Mesodermal cell (in vitro differentiated cells): Measurements from ENCODE around the gene SDCBP2.

Experiments
- H3K27ac ChIP-seq: 2 replicates; pipeline ENCODE4 v1.7.0; 2013; ENCODE audit warnings: mild to moderate bottlenecking, low read depth, low read length, moderate library complexity; ENCODE audit not compliant: severe bottlenecking
- H3K36me3 ChIP-seq: 2 replicates; pipeline ENCODE4 v1.7.1; 2013; ENCODE audit warnings: mild to moderate bottlenecking, low read length, moderate library complexity; ENCODE audit not compliant: control insufficient read depth, insufficient read depth
- H3K4me1 ChIP-seq: one replicate; pipeline ENCODE4 v1.7.1; 2013; ENCODE audit warnings: mild to moderate bottlenecking, low read length; ENCODE audit not compliant: insufficient read depth, control insufficient read depth, poor library complexity, severe bottlenecking
- H3K4me3 ChIP-seq: 2 replicates; pipeline ENCODE4 v1.7.0; 2013; ENCODE audit warnings: low read length, control low read depth, mild to moderate bottlenecking; ENCODE audit not compliant: insufficient read depth, poor library complexity, severe bottlenecking; ENCODE audit errors: extremely low read depth
- H3K9me3 ChIP-seq: 2 replicates; pipeline ENCODE4 v1.7.1; 2013; ENCODE audit warnings: mild to moderate bottlenecking, low read length, moderate library complexity; ENCODE audit not compliant: control insufficient read depth
- WGBS, 2 experiments: methylation state at CpG; one replicate each; pipeline ENCODE4 v1.1.5; 2013; ENCODE audit warnings: missing lambda C conversion rate in 2 of 2; ENCODE audit not compliant: insufficient coverage in 2 of 2; 5-methylcytosine and 5-hydroxymethylcytosine counted together

SDCBP2 gene

DNA sequence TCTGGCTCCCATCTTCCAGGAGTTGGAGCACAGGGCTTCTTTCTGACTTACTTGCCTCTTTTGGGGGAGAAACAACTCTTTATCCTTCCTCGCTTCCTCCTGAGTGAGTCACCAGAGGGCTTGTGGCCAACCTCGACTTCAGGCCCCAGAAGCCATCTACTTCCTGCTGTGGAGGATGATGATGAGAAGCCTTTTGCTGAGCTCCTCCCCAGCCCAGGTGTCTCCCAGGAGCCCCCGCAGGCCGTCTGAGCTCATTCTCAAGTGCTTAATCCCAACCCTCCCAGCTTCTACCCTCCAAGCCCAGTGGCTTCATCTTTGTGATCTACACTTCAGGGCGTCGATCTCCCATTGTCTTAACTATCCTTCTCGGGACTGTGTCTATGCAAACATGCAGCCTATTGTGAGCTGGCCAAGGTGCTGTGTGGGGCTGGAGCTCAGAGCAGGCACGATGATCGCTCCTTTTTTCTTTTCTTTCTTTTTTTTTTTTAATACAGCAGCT is 27.9 kb downstream of the SDCBP2 start:
- Histone ChIP-seq H3K9me3 (no peaks in the 10 kb centered on the region), H3K4me3 (no peak overlapping the region), H3K4me1 (peaks cover 6% of the 10 kb centered on the region), H3K36me3 (peaks cover 33% of the 10 kb centered on the region), H3K27ac (no peak overlapping the region)
- 27 to 30% methylated on average over 6 to 7 of the region's 9 CpGs for WGBS, 2 experiments

DNA sequence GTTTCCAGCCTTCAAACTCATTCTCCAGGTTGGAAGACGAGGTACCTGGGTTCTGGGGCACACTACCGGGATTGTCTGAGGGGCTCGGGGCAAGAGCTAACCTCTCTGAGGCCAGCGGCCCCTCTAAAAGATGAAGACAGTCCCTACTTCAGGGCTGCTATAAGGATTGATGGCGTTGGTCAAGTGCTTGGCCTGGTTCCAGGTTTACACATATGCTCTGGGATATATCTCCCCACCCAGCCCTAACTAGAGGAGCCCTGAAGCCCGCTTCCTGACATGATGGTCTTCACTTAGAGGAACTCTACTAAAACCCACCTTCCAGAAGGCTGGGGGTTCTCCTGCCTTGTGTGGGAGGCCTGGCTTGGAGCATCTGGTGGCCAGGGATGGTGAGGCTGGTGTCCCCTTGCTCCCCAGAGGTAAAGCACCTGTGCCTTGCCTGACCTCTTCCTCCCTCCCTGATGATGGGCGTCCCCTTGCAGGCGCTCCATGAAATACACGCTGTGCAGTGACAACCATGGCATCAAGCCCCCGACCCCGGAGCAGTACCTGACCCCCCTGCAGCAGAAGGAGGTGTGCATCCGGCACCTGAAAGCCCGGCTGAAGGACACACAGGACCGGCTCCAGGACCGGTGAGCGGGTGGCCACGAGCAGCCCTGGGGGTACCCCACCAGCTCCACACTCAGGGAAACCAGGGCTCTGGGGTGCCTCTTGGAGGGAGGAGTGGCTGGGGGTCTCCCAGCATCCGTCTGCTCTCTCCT is 28.7 kb downstream of the SDCBP2 start:
- H3K4me3 ChIP-seq, result no peak overlapping the region
- 92 to 95% methylated on average over 11 to 13 of the region's 18 CpGs for WGBS, 2 experiments
- no peaks in the 10 kb centered on the region for H3K9me3 ChIP-seq
- peaks cover 6% of the 10 kb centered on the region for H3K4me1 ChIP-seq
- no peak overlapping the region for H3K27ac ChIP-seq
- H3K36me3 ChIP-seq, result peaks cover 33% of the 10 kb centered on the region

DNA sequence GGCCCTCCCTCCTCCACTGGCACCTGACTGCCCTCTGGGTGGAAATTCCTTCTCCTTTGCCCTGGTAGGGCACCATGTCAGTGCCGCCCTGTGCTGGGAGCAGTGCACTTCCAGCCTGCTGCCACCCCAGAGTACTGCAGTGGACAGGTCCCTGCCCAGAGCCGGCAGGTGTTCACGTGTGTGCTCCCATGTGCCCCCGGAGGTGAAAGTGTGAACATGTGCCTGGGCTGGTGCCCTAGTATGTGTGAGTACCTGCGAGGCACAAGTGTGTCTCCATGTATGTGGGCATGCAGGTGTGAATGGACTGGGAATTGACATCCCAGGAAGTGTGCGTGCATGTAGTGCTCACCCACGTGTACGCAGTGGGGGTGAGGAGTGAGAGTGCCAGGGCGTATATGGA is 29.4 kb downstream of the SDCBP2 start:
- 87 to 90% methylated on average over 8 to 9 of the region's 9 CpGs for WGBS, 2 experiments
- no peak overlapping the region for H3K27ac ChIP-seq
- peaks cover 29% of the 10 kb centered on the region for H3K36me3 ChIP-seq
- H3K4me3 ChIP-seq, result no peak overlapping the region
- H3K9me3 ChIP-seq, result no peaks in the 10 kb centered on the region
- H3K4me1 ChIP-seq, result peaks cover 6% of the 10 kb centered on the region

DNA sequence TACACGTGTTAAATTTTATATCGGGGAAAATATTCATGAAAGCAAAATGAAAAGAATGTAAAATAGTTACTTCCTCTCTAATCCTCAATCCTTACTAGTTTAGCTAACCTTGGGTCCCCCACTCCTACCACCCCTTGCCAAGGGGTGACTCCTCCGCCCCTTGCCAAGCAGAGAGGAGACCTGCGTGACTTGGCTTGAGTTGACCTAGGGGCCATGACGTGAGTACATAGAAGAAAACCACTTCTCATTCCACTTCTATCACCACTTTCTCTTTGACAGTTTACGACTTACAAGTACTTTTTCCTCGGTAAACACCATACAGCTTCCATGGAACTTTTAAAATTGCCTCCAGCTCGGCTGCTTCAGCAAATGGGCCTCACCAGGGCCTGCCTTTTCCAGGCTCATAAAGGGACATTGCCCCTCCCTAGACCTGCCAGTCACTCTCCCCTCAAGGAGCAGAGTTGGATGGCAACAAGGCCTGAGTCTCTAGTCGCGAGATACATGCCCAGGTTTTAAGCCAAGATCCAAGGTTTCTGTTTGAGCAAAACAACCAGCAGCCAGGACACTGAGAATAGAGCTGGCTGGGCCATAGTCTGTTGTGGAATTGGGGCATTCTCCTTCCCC is 29.9 kb downstream of the SDCBP2 start:
- no peak overlapping the region for H3K4me3 ChIP-seq
- H3K36me3 ChIP-seq, result peaks cover 29% of the 10 kb centered on the region
- H3K27ac ChIP-seq, result no peak overlapping the region
- no peaks in the 10 kb centered on the region for H3K9me3 ChIP-seq
- 87 to 97% methylated on average over 6 to 8 of the region's 10 CpGs for WGBS, 2 experiments
- peaks cover 6% of the 10 kb centered on the region for H3K4me1 ChIP-seq

DNA sequence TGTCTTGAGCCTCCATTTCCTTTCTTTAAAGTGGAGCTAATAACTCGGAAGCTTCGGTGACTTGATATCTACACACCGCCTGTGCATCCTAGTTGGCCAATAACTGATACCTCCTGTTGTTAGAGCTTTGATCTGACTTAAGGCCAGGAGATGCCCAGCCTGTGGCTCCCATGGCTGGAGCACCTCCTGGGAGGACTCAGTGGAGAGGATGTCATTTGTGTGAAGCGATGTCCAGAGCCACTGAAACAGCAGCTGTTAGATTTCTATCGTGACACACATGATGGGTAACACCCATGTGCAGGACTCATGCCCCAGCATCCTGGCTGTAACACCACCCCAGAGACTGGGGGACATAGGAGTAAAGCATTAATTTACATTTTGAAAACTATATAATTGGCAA is 30.8 kb downstream of the SDCBP2 start:
- peaks cover 6% of the 10 kb centered on the region for H3K4me1 ChIP-seq
- no peak overlapping the region for H3K4me3 ChIP-seq
- WGBS, 2 experiments, result 98 to 100% methylated on average over 4 to 5 of the region's 5 CpGs
- no peak overlapping the region for H3K27ac ChIP-seq
- peaks cover 29% of the 10 kb centered on the region for H3K36me3 ChIP-seq
- no peaks in the 10 kb centered on the region for H3K9me3 ChIP-seq

DNA sequence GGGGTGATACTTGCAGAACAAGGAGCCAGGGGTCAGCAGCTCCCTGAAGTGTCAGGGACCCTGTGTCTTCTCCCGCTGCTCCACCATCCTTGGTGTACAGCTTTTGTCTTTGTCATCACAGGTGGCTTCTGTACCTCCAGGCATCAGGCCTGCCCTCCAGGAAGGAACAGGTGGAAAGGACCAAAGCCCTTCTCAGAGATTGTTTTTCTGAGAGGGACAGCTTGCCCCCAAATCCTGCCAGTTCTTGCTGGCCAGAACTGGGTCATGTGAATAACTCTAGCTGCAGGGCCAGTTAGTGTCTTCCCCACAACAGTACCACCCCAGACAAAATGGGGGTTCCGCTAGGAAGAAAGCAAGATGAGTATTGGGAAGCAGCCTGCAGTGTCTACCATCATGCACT is 31.5 kb downstream of the SDCBP2 start:
- Histone ChIP-seq H3K4me3 (no peak overlapping the region), H3K36me3 (peaks cover 25% of the 10 kb centered on the region), H3K9me3 (no peaks in the 10 kb centered on the region), H3K27ac (no peak overlapping the region), H3K4me1 (peaks cover 6% of the 10 kb centered on the region)
- 92 to 100% methylated on average over 2 of the region's 2 CpGs for WGBS, 2 experiments

DNA sequence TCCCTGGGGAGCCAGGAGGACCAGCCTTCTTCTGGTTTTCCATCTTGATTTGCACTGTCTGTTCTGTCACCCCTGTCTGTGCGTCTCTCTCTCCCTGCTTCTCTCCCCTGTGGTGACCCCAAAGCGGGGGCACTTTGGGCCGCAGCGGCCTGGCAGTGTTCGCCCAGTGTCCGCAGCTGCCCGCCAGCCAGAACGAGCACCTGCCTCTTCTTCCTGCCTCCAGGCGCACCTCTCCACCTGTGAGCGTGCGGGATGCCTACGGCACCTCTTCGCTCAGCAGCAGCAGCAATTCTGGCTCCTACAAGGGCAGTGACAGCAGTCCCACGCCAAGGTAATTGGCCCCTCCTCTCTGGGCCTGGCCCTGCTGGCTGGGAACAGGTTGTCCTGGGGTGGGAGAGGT is 32.0 kb downstream of the SDCBP2 start:
- WGBS, 2 experiments, result 94% methylated on average over 8 to 13 of the region's 14 CpGs
- no peak overlapping the region for H3K27ac ChIP-seq
- H3K4me3 ChIP-seq, result no peak overlapping the region
- H3K9me3 ChIP-seq, result no peaks in the 10 kb centered on the region
- H3K36me3 ChIP-seq, result peaks cover 25% of the 10 kb centered on the region
- H3K4me1 ChIP-seq, result peaks cover 6% of the 10 kb centered on the region

DNA sequence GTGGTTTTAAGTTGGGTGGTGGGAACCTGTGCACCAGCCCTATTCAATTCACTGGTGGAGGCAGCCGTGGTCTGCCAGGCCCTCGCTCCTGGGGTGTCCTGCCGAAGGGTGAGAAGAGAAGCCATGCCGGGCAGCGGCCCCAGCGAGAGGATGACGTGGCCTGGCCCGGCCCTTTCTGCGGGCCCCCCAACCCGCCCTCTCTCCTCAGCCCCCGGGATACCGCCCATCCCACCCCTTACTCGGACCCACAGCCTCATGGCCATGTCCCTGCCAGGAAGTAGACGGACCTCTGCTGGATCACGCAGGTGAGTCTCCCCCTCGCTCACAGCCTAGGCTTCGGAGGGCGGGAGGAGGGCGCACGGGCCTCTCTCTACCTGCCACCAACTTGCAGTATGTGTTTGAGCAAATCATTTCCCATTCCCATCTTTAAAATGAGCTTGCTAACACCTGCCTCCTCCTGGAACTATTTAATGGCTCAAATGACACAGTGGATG is 32.8 kb downstream of the SDCBP2 start:
- Histone ChIP-seq H3K4me3 (no peak overlapping the region), H3K36me3 (peaks cover 25% of the 10 kb centered on the region), H3K4me1 (peaks cover 7% of the 10 kb centered on the region), H3K9me3 (no peaks in the 10 kb centered on the region), H3K27ac (no peak overlapping the region)
- WGBS, 2 experiments, result 92 to 96% methylated on average over 17 to 18 of the region's 20 CpGs

DNA sequence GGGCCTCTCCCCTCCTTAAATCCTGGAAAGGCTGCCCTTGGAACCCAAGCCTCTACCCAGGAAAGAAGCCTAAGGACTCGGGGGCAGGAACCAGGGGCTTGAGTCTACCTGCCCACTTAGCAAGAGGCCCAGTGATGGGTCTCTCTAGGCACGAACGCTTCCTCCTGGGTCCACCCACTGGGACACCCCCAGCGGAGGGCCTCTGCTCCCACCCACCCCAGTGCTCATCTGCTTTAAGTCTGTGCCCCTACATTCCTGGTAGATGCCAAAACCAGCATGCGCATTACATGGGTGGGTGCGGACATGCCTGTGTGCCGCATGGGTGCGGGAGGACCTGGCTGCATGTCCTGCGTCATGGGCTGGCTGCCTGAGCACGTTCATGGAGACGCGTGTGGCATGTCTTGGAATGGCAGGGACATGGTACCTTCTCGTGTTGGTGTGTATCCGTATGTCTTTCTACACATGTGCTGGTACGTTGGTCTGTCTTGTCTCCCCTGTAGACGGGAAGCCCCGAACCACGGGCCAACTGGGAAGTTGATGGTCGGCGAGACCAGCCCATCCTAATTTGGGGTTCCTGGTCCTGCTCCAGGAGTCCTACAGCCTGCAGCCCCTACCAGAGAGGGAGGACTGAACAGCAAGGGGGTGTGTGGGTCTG is 33.5 kb downstream of the SDCBP2 start:
- Histone ChIP-seq H3K4me3 (no peak overlapping the region), H3K4me1 (peaks cover 4% of the 10 kb centered on the region), H3K9me3 (no peaks in the 10 kb centered on the region), H3K27ac (no peak overlapping the region), H3K36me3 (peaks cover 25% of the 10 kb centered on the region)
- 93 to 95% methylated on average over 19 to 20 of the region's 20 CpGs for WGBS, 2 experiments

DNA sequence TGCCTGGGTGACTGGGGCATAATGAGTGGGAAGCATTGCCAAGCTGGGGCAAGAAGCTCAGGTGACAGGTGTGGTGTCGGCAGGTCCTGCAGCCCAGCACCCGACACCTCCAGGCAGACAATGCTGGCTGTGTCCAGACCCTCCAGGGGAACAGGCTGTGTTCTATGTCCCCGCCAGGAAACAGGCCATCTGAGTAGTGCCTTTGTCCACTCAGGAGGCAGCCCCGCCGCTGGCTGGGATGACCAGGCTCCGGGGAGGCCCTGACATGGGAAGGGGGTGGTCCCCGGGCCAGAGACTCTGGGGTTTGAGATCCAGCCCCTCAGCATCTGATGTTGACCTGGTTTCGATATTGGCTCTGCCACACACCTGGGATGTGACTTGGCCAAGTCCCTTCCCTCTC is 34.4 kb downstream of the SDCBP2 start:
- Histone ChIP-seq H3K36me3 (peaks cover 25% of the 10 kb centered on the region), H3K9me3 (no peaks in the 10 kb centered on the region), H3K27ac (no peak overlapping the region), H3K4me1 (peaks cover 4% of the 10 kb centered on the region), H3K4me3 (no peak overlapping the region)
- 91 to 94% methylated on average over 8 of the region's 8 CpGs for WGBS, 2 experiments
